ENCODE measurements around the gene DPF3.

The DPF3 gene

GRCh38 chr14:72610096-72610830 is 283.6 kb downstream of the DPF3 start:
- TF ChIP-seq CTCF (IDR thresholded peaks at IDR 0.05; ENCODE audit: control insufficient read depth, insufficient read depth, low read depth, low read length, missing control alignments) = no peak
- H3K4me3 ChIP-seq (ENCODE audit: control insufficient read depth, low read depth, low read length) = no peak overlapping the region
- DNase-seq (ENCODE audit: low read depth) = no peak

- no peak overlapping the region for H3K4me3 ChIP-seq (ENCODE audit: control insufficient read depth, low read depth, low read length)
- DNase-seq (ENCODE audit: low read depth) = no peak
- TF ChIP-seq CTCF (IDR thresholded peaks at IDR 0.05; ENCODE audit: control insufficient read depth, insufficient read depth, low read depth, low read length, missing control alignments) = no peak
Observed at GRCh38 chr14:72609205-72609916, 284.5 kb downstream of the DPF3 start.

GRCh38 chr14:72608391-72609204 is 285.3 kb downstream of the DPF3 start:
- H3K4me3 ChIP-seq (ENCODE audit: control insufficient read depth, low read depth, low read length) = no peak overlapping the region
- no peak for TF ChIP-seq CTCF (IDR thresholded peaks at IDR 0.05; ENCODE audit: control insufficient read depth, insufficient read depth, low read depth, low read length, missing control alignments)

GRCh38 chr14:72607386-72608130 is 286.3 kb downstream of the DPF3 start:
- TF ChIP-seq CTCF (IDR thresholded peaks at IDR 0.05; ENCODE audit: control insufficient read depth, insufficient read depth, low read depth, low read length, missing control alignments) = no peak
- no peak overlapping the region for H3K4me3 ChIP-seq (ENCODE audit: control insufficient read depth, low read depth, low read length)
- DNase-seq (ENCODE audit: low read depth) = no peak

More at GRCh38 chr14:72608391-72609204, 285.3 kb downstream of the DPF3 start:
- DNase-seq (ENCODE audit: low read depth) = peak; percentile 81

- DNase-seq (ENCODE audit: low read depth) = no peak
- H3K4me3 ChIP-seq (ENCODE audit: control insufficient read depth, low read depth, low read length) = no peak overlapping the region
- TF ChIP-seq CTCF (IDR thresholded peaks at IDR 0.05; ENCODE audit: control insufficient read depth, insufficient read depth, low read depth, low read length, missing control alignments) = no peak
Observed at GRCh38 chr14:72606879-72607278, 287.0 kb downstream of the DPF3 start.

GRCh38 chr14:72605921-72606220 is 288.0 kb downstream of the DPF3 start:
- no peak for TF ChIP-seq CTCF (IDR thresholded peaks at IDR 0.05; ENCODE audit: control insufficient read depth, insufficient read depth, low read depth, low read length, missing control alignments)
- DNase-seq (ENCODE audit: low read depth) = no peak
- H3K4me3 ChIP-seq (ENCODE audit: control insufficient read depth, low read depth, low read length) = no peak overlapping the region

Data from AG09309 (cell line).